ENCODE results near the gene TRAPPC11. TPM values are rescaled to one million over a fixed set of nuclear protein-coding genes. Genes with fewer than 3 reads are reported as not detected.

The TRAPPC11 gene
- total and polyA plus RNA-seq, 9 of the 15 experiments (the other 6 are each of a cell fraction or from before 2014, with no cell fraction given): 11.6 to 49.0 (median 28.7) TPM

Small RNA genes lying within 50 kb of the gene (small RNA-seq; reads per million reads assigned to genes)
- gene RNU6-1053P (not detected), gene RNU6-335P (not detected), gene RNU6-479P (not detected)

Other genes starting within 250 kb of the TRAPPC11 start
- 18.0 and 21.5 TPM in 2 replicates for gene CDKN2AIP, start 214.7 kb upstream of the TRAPPC11 start, total RNA-seq (2014; rRNA removed)
- 21.2 and 21.7 TPM in 2 replicates for gene CDKN2AIP, start 214.7 kb upstream of the TRAPPC11 start, total RNA-seq (2014; rRNA removed; fragmentation: Illumina TruSeq; extraction: Trizol)
- 19.5 and 19.8 TPM in 2 replicates for gene CDKN2AIP, start 214.7 kb upstream of the TRAPPC11 start, total RNA-seq (2015; rRNA removed; fragmentation: Illumina TruSeq; extraction: Trizol)
- gene CDKN2AIP, start 214.7 kb upstream of the TRAPPC11 start, total RNA-seq (2021): 20.3 and 20.9 TPM in 2 replicates
- gene CDKN2AIP, start 214.7 kb upstream of the TRAPPC11 start, polyA plus RNA-seq (2011; rRNA removed): 21.4 and 22.0 TPM in 2 replicates
- gene CDKN2AIP, start 214.7 kb upstream of the TRAPPC11 start, polyA plus RNA-seq (2014; fragmentation: Illumina TruSeq; extraction: Trizol): 17.7 and 18.8 TPM in 2 replicates
- gene CDKN2AIP, start 214.7 kb upstream of the TRAPPC11 start, polyA plus RNA-seq (2014; fragmentation: Nextera tagmentation; extraction: Ambion mirVana): 1 to 10 TPM; 5.9 to 7.7 TPM
- gene CDKN2AIP, start 214.7 kb upstream of the TRAPPC11 start, polyA plus RNA-seq (2014; rRNA removed): 19.7 and 20.3 TPM in 2 replicates
- 12.4 and 12.5 TPM in 2 replicates for gene ING2, start 154.2 kb upstream of the TRAPPC11 start, total RNA-seq (2014; rRNA removed)
- 13.8 and 15.1 TPM in 2 replicates for gene ING2, start 154.2 kb upstream of the TRAPPC11 start, total RNA-seq (2014; rRNA removed; fragmentation: Illumina TruSeq; extraction: Trizol)
- 16.9 and 17.5 TPM in 2 replicates for gene ING2, start 154.2 kb upstream of the TRAPPC11 start, total RNA-seq (2015; rRNA removed; fragmentation: Illumina TruSeq; extraction: Trizol)
- 8.7 and 10.0 TPM in 2 replicates for gene ING2, start 154.2 kb upstream of the TRAPPC11 start, total RNA-seq (2021)
- 8.3 and 9.5 TPM in 2 replicates for gene ING2, start 154.2 kb upstream of the TRAPPC11 start, polyA plus RNA-seq (2011; rRNA removed)
- 18.0 and 21.4 TPM in 2 replicates for gene ING2, start 154.2 kb upstream of the TRAPPC11 start, polyA plus RNA-seq (2014; fragmentation: Illumina TruSeq; extraction: Trizol)
- 1 to 10 TPM; 2.9 to 4.2 TPM for gene ING2, start 154.2 kb upstream of the TRAPPC11 start, polyA plus RNA-seq (2014; fragmentation: Nextera tagmentation; extraction: Ambion mirVana)
- gene ING2, start 154.2 kb upstream of the TRAPPC11 start, polyA plus RNA-seq (2014; rRNA removed): 12.5 and 18.6 TPM in 2 replicates
- gene RWDD4, start 108 bp upstream of the TRAPPC11 start, total RNA-seq (2014; rRNA removed): 23.3 and 31.4 TPM in 2 replicates
- gene RWDD4, start 108 bp upstream of the TRAPPC11 start, total RNA-seq (2014; rRNA removed; fragmentation: Illumina TruSeq; extraction: Trizol): 28.2 and 30.4 TPM in 2 replicates
- 27.0 and 32.5 TPM in 2 replicates for gene RWDD4, start 108 bp upstream of the TRAPPC11 start, total RNA-seq (2015; rRNA removed; fragmentation: Illumina TruSeq; extraction: Trizol)
- 24.2 and 26.0 TPM in 2 replicates for gene RWDD4, start 108 bp upstream of the TRAPPC11 start, total RNA-seq (2021)
- gene RWDD4, start 108 bp upstream of the TRAPPC11 start, polyA plus RNA-seq (2011; rRNA removed): 19.3 and 23.0 TPM in 2 replicates
- 23.8 and 29.4 TPM in 2 replicates for gene RWDD4, start 108 bp upstream of the TRAPPC11 start, polyA plus RNA-seq (2014; fragmentation: Illumina TruSeq; extraction: Trizol)
- 10 to 100 TPM in 1 of 2 experiments, 1 to 10 TPM in 1; 8.4 to 11.7 TPM for gene RWDD4, start 108 bp upstream of the TRAPPC11 start, polyA plus RNA-seq (2014; fragmentation: Nextera tagmentation; extraction: Ambion mirVana)
- 24.2 and 27.8 TPM in 2 replicates for gene RWDD4, start 108 bp upstream of the TRAPPC11 start, polyA plus RNA-seq (2014; rRNA removed)
- gene STOX2, start 246.0 kb downstream of the TRAPPC11 start, total RNA-seq (2014; rRNA removed): not detected in 2 replicates
- gene STOX2, start 246.0 kb downstream of the TRAPPC11 start, total RNA-seq (2014; rRNA removed; fragmentation: Illumina TruSeq; extraction: Trizol): not detected in 2 replicates
- not detected in 2 replicates for gene STOX2, start 246.0 kb downstream of the TRAPPC11 start, total RNA-seq (2015; rRNA removed; fragmentation: Illumina TruSeq; extraction: Trizol)
- gene STOX2, start 246.0 kb downstream of the TRAPPC11 start, total RNA-seq (2021): not detected in 2 replicates
- not detected in 2 replicates for gene STOX2, start 246.0 kb downstream of the TRAPPC11 start, polyA plus RNA-seq (2011; rRNA removed)
- not detected in 2 replicates for gene STOX2, start 246.0 kb downstream of the TRAPPC11 start, polyA plus RNA-seq (2014; fragmentation: Illumina TruSeq; extraction: Trizol)
- not detected for gene STOX2, start 246.0 kb downstream of the TRAPPC11 start, polyA plus RNA-seq (2014; fragmentation: Nextera tagmentation; extraction: Ambion mirVana)
- gene STOX2, start 246.0 kb downstream of the TRAPPC11 start, polyA plus RNA-seq (2014; rRNA removed): not detected in 2 replicates